SIG-M5 treated with dmso at 0.1 percent for 504 hours (cell line): ENCODE results near the gene MT1E.

Experiments used
- DNase-seq: peaks from one replicate; lab custom pipeline; 2025; ENCODE audit not compliant: unreplicated experiment; lab: John Stamatoyannopoulos, UW

MT1E gene

GRCh38 chr16:56623637-56624036 lies 1.9 kb upstream of the MT1E start:
- DNase-seq, result no peak

GRCh38 chr16:56625943-56626654 lies 518 bp downstream of the MT1E start:
- peak; percentile 63 for DNase-seq

GRCh38 chr16:56626685-56627084 lies 1.1 kb downstream of the MT1E start:
- DNase-seq, result no peak

- no peak for DNase-seq
Observed at GRCh38 chr16:56628486-56629350, 3.1 kb downstream of the MT1E start.

- DNase-seq, result no peak
Observed at GRCh38 chr16:56629531-56629930, 4.0 kb downstream of the MT1E start.

- DNase-seq, result peak; percentile 54
Observed at GRCh38 chr16:56630134-56630533, 4.6 kb downstream of the MT1E start.

- no peak for DNase-seq
Observed at GRCh38 chr16:56631197-56631596, 5.6 kb downstream of the MT1E start.

- DNase-seq, result no peak
Observed at GRCh38 chr16:56631832-56632155, 6.2 kb downstream of the MT1E start.

- no peak for DNase-seq
Observed at GRCh38 chr16:56632156-56632847, 6.7 kb downstream of the MT1E start, which contains the start of gene MT1M. TSS of gene MT1M (plus strand) at chr16:56632659. CDS start at chr16:56632732, 73 bp downstream.

- no peak for DNase-seq
Observed at GRCh38 chr16:56632848-56633365, 7.3 kb downstream of the MT1E start.

- no peak for DNase-seq
Observed at GRCh38 chr16:56633535-56633934, 8.0 kb downstream of the MT1E start.

- no peak for DNase-seq
Observed at GRCh38 chr16:56634715-56635440, 9.3 kb downstream of the MT1E start.

- DNase-seq, result no peak
Observed at GRCh38 chr16:56635441-56635967, 9.9 kb downstream of the MT1E start.

GRCh38 chr16:56636616-56637413 lies 11.2 kb downstream of the MT1E start:
- DNase-seq, result no peak

GRCh38 chr16:56637814-56638750 lies 12.5 kb downstream of the MT1E start, which contains the start of gene MT1A:
TSS of gene MT1A (plus strand) at chr16:56638666. CDS start at chr16:56638739, 73 bp downstream.
- no peak for DNase-seq

GRCh38 chr16:56639045-56639444 lies 13.5 kb downstream of the MT1E start:
- DNase-seq, result no peak

GRCh38 chr16:56640076-56640475 lies 14.5 kb downstream of the MT1E start:
- DNase-seq, result no peak

GRCh38 chr16:56641166-56641565 lies 15.6 kb downstream of the MT1E start:
- DNase-seq, result no peak
